Right atrium auricular region (tissue), 2 donors: ENCODE measurements around the gene MAJIN. TPM values are rescaled to one million over a fixed set of nuclear protein-coding genes. Genes with fewer than 3 reads are reported as not detected.
A peak's percentile ranks its signal among the peaks of the same experiment; 100 is the strongest.
"Not testable (repeated sequence)": the region's sequence is repeated elsewhere in the genome, so short reads cannot be mapped to it uniquely, and the experiment has no call there.

Experiments
- DNase-seq: peaks from one replicate; pipeline ENCODE4 v3.0.0-alpha.2; 2019; ENCODE audit warnings: low spot score
- H3K27ac ChIP-seq, 2 donors: fragments of 200-600 bp; sonication (generic); 1 replicate in 1 of 2; 2 replicates in 1 of 2; pipeline ENCODE4 v1.5.1; 2016 to 2019
- H3K27me3 ChIP-seq, 2 donors: fragments of 200-600 bp; sonication (generic); one replicate each; pipeline versions ENCODE4 v1.5.1 to v1.6.0; 2017 to 2019
- H3K36me3 ChIP-seq: fragments of 200-600 bp; sonication (generic); one replicate; pipeline ENCODE4 v1.5.1; 2016
- H3K4me1 ChIP-seq, 2 donors: fragments of 200-600 bp; sonication (generic); one replicate each; pipeline versions ENCODE4 v1.5.1 to v1.6.0; 2017 to 2019
- H3K4me3 ChIP-seq, 2 donors: fragments of 200-600 bp; sonication (generic); 1 replicate in 1 of 2; 2 replicates in 1 of 2; pipeline ENCODE4 v1.5.1; 2017 to 2019; ENCODE audit warnings: mild to moderate bottlenecking in 1 of 2, moderate library complexity in 1 of 2
- H3K9me3 ChIP-seq, 2 donors: fragments of 200-600 bp; sonication (generic); one replicate each; pipeline ENCODE4 v1.5.1; 2019
- CTCF ChIP-seq, 2 donors: fragments of 200-600 bp; sonication (generic); IDR thresholded peaks; one replicate each; pipeline ENCODE4 v1.5.1; 2019; ENCODE audit warnings: antibody characterized with exemption in 2 of 2
- total RNA-seq, 2 donors: library from RNA; depleted of rRNA; stranded (reverse); fragments of >200 nt; gene quantifications; one replicate each; pipeline ENCODE4 v1.1.0, GENCODE V29; 2016

Gene MAJIN
- total RNA-seq, 2 donors from 2014 or later: not detected

GRCh38 chr11:64989416-64989815, 17.5 kb upstream of the MAJIN start:
- DNase-seq: no peak
- TF ChIP-seq CTCF (IDR thresholded peaks at IDR 0.05): no peak
- peak overlapping the region; percentile 3 to 9 for H3K4me3 ChIP-seq
- H3K36me3 ChIP-seq: no peaks in the 10 kb centered on the region
- H3K27me3 ChIP-seq: no peaks in the 10 kb centered on the region
- H3K4me1 ChIP-seq: peaks cover 0 to 21% of the 10 kb centered on the region in 2 donors
- H3K27ac ChIP-seq: peak overlapping the region in 1 of 2 donors; percentile 45
- H3K9me3 ChIP-seq: no peaks in the 10 kb centered on the region

GRCh38 chr11:64987998-64988854, 16.3 kb upstream of the MAJIN start:
- no peak overlapping the region for H3K27ac ChIP-seq
- no peak for DNase-seq
- no peak overlapping the region for H3K4me3 ChIP-seq
- no peaks in the 10 kb centered on the region for H3K36me3 ChIP-seq
- no peak for TF ChIP-seq CTCF (IDR thresholded peaks at IDR 0.05)
- H3K27me3 ChIP-seq: no peaks in the 10 kb centered on the region
- H3K4me1 ChIP-seq: peaks cover 0 to 21% of the 10 kb centered on the region in 2 donors
- H3K9me3 ChIP-seq: no peaks in the 10 kb centered on the region

- DNase-seq, H3K27me3 ChIP-seq: not testable (repeated sequence)
Measured at GRCh38 chr11:64983339-64983738, 11.4 kb upstream of the MAJIN start.

GRCh38 chr11:64976651-64977050, 4.7 kb upstream of the MAJIN start:
- no peak for TF ChIP-seq CTCF (IDR thresholded peaks at IDR 0.05)
- no peak for DNase-seq
- no peak overlapping the region for H3K4me3 ChIP-seq
- H3K36me3 ChIP-seq: no peaks in the 10 kb centered on the region
- no peak overlapping the region for H3K27ac ChIP-seq
- H3K4me1 ChIP-seq: peaks cover 0 to 10% of the 10 kb centered on the region in 2 donors
- no peaks in the 10 kb centered on the region for H3K9me3 ChIP-seq
- no peaks in the 10 kb centered on the region for H3K27me3 ChIP-seq

More at GRCh38 chr11:64983339-64983738, 11.4 kb upstream of the MAJIN start:
- not testable (repeated sequence) for H3K4me3 ChIP-seq, H3K4me1 ChIP-seq, H3K27ac ChIP-seq, H3K9me3 ChIP-seq, H3K36me3 ChIP-seq

- H3K4me1 ChIP-seq: peaks cover 0 to 14% of the 10 kb centered on the region in 2 donors
- no peak overlapping the region for H3K27ac ChIP-seq
- no peak for DNase-seq
- H3K36me3 ChIP-seq: no peaks in the 10 kb centered on the region
- no peak overlapping the region for H3K4me3 ChIP-seq
- no peaks in the 10 kb centered on the region for H3K27me3 ChIP-seq
- no peak for TF ChIP-seq CTCF (IDR thresholded peaks at IDR 0.05)
- no peaks in the 10 kb centered on the region for H3K9me3 ChIP-seq
Measured at GRCh38 chr11:64974124-64974523, 2.2 kb upstream of the MAJIN start.

DNA sequence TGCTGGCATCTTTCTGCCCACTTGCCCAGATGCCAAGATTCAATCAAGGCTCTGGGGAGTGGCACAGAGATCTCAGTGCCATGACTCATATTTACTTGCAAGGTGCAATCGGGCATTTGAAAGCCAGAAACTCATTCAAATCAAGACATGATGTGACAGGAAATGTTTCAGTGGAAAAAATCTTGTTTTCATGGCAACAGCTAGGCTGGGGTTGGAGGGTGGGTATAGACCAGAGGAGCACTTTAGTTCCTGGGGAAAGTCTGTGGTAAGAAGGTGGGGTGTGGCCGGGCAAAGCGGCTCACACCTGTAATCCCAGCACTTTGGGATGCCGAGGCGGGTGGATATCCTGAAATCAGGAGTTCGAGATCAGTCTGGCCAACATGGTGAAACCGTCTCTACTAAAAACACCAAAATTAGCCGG, 1.2 kb downstream of the MAJIN start:
- TF ChIP-seq CTCF (IDR thresholded peaks at IDR 0.05): no peak
- no peak for DNase-seq
- Histone ChIP-seq H3K4me3 (no peak overlapping the region), H3K27me3 (no peaks in the 10 kb centered on the region), H3K27ac (no peak overlapping the region), H3K4me1 (peaks cover 0 to 14% of the 10 kb centered on the region in 2 donors), H3K9me3 (no peaks in the 10 kb centered on the region), H3K36me3 (no peaks in the 10 kb centered on the region)
